GM21515 (cell line): Measurements from ENCODE around the gene TSPAN2.

ENCODE experiments used
- ATAC-seq: cut with Tn5 transposase; IDR thresholded peaks from one replicate; pipeline ENCODE4 v1.9.1; 2021; ENCODE audit not compliant: unreplicated experiment

TSPAN2 gene

GRCh38 chr1:115089420-115090185, at the start of gene TSPAN2:
TSS of gene TSPAN2 (minus strand) at chr1:115089503. CDS start at chr1:115089432, 71 bp downstream.
- ATAC-seq, result no peak

GRCh38 chr1:115138973-115139372, 49.7 kb upstream of the TSPAN2 start:
- peak; percentile 87 for ATAC-seq

GRCh38 chr1:115138271-115138670, 49.0 kb upstream of the TSPAN2 start:
- no peak for ATAC-seq

- no peak for ATAC-seq
Measured at GRCh38 chr1:115137191-115137590, 47.9 kb upstream of the TSPAN2 start.

GRCh38 chr1:115136706-115137105, 47.4 kb upstream of the TSPAN2 start:
- ATAC-seq, result no peak

- no peak for ATAC-seq
Measured at GRCh38 chr1:115136106-115136505, 46.8 kb upstream of the TSPAN2 start.

GRCh38 chr1:115135681-115136080, 46.4 kb upstream of the TSPAN2 start:
- ATAC-seq, result no peak

GRCh38 chr1:115134850-115135480, 45.7 kb upstream of the TSPAN2 start:
- no peak for ATAC-seq

- ATAC-seq, result no peak
Measured at GRCh38 chr1:115134231-115134630, 44.9 kb upstream of the TSPAN2 start.

GRCh38 chr1:115133440-115133839, 44.1 kb upstream of the TSPAN2 start:
- ATAC-seq, result no peak

GRCh38 chr1:115130786-115131185, 41.5 kb upstream of the TSPAN2 start:
- no peak for ATAC-seq

- no peak for ATAC-seq
Measured at GRCh38 chr1:115129071-115129640, 39.9 kb upstream of the TSPAN2 start.

GRCh38 chr1:115127539-115127938, 38.2 kb upstream of the TSPAN2 start:
- ATAC-seq, result no peak

- no peak for ATAC-seq
Measured at GRCh38 chr1:115126516-115126915, 37.2 kb upstream of the TSPAN2 start.

- ATAC-seq, result no peak
Measured at GRCh38 chr1:115123116-115123515, 33.8 kb upstream of the TSPAN2 start.

GRCh38 chr1:115121793-115122192, 32.5 kb upstream of the TSPAN2 start:
- no peak for ATAC-seq

GRCh38 chr1:115120296-115120695, 31.0 kb upstream of the TSPAN2 start:
- ATAC-seq, result no peak

GRCh38 chr1:115118611-115119010, 29.3 kb upstream of the TSPAN2 start:
- no peak for ATAC-seq

- ATAC-seq, result no peak
Measured at GRCh38 chr1:115118086-115118485, 28.8 kb upstream of the TSPAN2 start.

- ATAC-seq, result no peak
Measured at GRCh38 chr1:115117298-115117697, 28.0 kb upstream of the TSPAN2 start.

- no peak for ATAC-seq
Measured at GRCh38 chr1:115116512-115116911, 27.2 kb upstream of the TSPAN2 start.

GRCh38 chr1:115115521-115116161, 26.3 kb upstream of the TSPAN2 start:
- ATAC-seq, result no peak
